Measurements from ENCODE around the gene EXOC6B. TPM values are rescaled to one million over a fixed set of nuclear protein-coding genes. Genes with fewer than 3 reads are reported as not detected.

EXOC6B gene
- total and polyA plus RNA-seq, 9 of the 15 experiments (the other 6 are each of a cell fraction or from before 2014, with no cell fraction given): 0.28 to 4.2 (median 2.0) TPM

DNA sequence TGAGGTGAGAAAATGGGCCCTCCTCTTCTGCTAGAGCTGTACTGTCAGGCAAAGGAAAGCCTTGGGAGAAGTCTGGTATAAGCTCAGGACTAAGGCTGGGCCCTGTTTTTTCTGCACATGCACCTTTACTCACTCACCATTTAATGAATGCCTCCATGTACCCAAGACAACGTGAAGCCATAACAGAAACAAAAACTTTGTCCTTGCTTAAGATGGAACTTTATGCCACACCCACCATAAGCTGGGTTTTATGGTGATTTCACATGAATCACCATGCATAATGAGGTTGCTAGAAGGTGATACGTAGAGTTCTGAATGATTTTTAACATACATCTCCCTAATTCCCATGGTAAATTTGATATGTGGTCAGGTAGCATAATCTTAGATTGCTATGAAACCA is 614.5 kb downstream of the EXOC6B start (continued):
- TF ChIP-seq, protein P1, sequence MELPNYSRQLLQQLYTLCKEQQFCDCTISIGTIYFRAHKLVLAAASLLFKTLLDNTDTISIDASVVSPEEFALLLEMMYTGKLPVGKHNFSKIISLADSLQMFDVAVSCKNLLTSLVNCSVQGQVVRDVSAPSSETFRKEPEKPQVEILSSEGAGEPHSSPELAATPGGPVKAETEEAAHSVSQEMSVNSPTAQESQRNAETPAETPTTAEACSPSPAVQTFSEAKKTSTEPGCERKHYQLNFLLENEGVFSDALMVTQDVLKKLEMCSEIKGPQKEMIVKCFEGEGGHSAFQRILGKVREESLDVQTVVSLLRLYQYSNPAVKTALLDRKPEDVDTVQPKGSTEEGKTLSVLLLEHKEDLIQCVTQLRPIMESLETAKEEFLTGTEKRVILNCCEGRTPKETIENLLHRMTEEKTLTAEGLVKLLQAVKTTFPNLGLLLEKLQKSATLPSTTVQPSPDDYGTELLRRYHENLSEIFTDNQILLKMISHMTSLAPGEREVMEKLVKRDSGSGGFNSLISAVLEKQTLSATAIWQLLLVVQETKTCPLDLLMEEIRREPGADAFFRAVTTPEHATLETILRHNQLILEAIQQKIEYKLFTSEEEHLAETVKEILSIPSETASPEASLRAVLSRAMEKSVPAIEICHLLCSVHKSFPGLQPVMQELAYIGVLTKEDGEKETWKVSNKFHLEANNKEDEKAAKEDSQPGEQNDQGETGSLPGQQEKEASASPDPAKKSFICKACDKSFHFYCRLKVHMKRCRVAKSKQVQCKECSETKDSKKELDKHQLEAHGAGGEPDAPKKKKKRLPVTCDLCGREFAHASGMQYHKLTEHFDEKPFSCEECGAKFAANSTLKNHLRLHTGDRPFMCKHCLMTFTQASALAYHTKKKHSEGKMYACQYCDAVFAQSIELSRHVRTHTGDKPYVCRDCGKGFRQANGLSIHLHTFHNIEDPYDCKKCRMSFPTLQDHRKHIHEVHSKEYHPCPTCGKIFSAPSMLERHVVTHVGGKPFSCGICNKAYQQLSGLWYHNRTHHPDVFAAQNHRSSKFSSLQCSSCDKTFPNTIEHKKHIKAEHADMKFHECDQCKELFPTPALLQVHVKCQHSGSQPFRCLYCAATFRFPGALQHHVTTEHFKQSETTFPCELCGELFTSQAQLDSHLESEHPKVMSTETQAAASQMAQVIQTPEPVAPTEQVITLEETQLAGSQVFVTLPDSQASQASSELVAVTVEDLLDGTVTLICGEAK (IDR thresholded peaks at IDR 0.05): no peak
- TF ChIP-seq, protein P1 (CRISPR knock-in tag; IDR thresholded peaks at IDR 0.05): no peak
- TF ChIP-seq TFAM (CRISPR knock-in tag; conservative IDR thresholded peaks at IDR 0.05) (no peak), ZNF165 (CRISPR knock-in tag; IDR thresholded peaks at IDR 0.05; ENCODE audit: borderline replicate concordance) (no peak)

All from K562 (cell line).